ENCODE data around the gene SERPINA4.

Gene SERPINA4

DNA sequence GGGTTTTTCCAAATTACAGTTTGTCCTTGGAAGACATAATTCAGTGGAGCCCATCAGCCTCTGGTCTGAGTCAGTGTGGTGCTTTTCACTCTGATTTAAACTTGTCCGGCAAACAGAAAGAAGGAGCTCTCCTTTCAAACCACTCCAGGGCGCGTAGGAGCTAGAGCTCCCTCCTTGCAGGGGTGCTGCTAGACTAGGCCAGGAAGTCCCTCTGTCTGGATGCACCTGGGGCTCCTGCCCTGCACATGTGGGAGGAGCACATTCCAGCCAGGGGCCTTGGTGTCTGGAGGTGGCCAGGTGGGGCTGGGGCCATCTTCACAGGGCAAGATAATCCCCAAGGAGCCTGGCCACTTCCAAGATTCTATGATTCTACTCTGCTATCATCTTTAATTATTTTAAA lies 54.0 kb downstream of the SERPINA4 start:
- no peak overlapping the region for H3K4me3 ChIP-seq (ENCODE audit: low read depth, low read length)
- TF ChIP-seq, protein P1, sequence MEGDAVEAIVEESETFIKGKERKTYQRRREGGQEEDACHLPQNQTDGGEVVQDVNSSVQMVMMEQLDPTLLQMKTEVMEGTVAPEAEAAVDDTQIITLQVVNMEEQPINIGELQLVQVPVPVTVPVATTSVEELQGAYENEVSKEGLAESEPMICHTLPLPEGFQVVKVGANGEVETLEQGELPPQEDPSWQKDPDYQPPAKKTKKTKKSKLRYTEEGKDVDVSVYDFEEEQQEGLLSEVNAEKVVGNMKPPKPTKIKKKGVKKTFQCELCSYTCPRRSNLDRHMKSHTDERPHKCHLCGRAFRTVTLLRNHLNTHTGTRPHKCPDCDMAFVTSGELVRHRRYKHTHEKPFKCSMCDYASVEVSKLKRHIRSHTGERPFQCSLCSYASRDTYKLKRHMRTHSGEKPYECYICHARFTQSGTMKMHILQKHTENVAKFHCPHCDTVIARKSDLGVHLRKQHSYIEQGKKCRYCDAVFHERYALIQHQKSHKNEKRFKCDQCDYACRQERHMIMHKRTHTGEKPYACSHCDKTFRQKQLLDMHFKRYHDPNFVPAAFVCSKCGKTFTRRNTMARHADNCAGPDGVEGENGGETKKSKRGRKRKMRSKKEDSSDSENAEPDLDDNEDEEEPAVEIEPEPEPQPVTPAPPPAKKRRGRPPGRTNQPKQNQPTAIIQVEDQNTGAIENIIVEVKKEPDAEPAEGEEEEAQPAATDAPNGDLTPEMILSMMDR (IDR thresholded peaks at IDR 0.05; ENCODE audit: borderline replicate concordance, insufficient read depth, low read depth, low read length), result no peak

DNA sequence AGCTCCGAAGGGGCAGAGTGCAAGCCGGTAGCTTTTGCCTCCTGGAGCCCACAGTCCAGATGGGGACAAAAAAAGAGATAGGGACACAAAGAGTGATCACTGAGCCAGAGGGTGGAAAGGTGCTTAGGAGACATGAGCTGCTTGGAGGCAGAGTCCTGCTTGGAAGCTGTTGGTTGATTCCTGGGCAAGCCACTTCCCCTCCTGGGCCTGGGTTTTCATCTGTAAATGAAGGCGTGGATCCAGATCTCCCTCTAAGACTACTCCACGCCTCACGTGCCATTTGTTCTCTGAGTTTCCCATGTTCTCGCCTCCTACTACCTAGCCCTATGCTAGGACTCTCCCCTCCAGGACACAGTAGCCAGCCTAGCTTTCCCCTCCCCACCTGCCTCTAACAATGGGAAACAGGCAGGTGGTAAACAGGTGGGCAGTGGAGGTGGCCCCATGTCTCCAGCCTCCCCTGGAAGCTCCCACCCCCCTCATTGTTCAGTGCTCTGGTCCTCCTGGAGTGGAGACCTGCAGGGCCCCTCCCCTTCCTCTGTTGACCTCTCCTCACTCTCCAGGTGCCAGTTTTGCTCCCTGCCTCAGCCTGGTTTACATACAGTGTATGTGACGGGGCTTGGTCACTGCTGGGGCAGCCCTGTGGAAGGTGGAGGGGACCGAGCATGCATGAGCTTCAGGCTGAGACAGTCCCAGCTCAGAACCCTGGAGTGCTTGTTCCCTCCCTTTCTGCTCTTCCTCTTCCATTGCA lies 54.8 kb downstream of the SERPINA4 start:
- H3K4me3 ChIP-seq (ENCODE audit: low read depth, low read length), result no peak overlapping the region
- TF ChIP-seq, protein P1 (IDR thresholded peaks at IDR 0.05; ENCODE audit: borderline replicate concordance, insufficient read depth, low read depth, low read length), result no peak

DNA sequence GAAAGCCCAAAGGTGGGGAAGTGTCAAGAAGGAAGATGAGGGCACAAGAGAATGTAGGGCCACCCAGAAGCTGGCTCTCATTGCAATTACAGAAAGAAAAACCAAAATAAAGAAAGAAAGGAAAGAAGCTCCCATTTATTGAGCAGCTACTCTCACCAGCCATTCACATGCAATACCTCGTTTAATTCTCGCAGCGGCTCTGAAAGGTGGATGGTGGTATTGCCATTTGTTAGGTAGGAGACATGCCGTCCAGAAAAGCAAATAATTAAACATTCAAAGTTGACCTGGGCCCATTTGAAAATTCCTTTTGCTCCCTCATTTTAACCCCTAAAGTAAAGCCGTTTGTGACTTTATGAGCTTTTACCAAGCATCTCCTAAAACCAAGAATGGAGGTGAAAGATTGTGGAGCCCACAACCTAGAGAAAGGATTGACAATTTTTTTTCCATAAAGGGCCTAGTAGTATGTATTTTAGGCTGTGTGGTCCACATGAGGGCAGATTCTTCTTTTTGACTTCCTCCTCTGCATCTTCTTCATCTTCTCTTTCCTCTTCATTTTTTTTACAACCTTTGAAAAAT lies 56.2 kb downstream of the SERPINA4 start:
- TF ChIP-seq, protein P1 (IDR thresholded peaks at IDR 0.05; ENCODE audit: borderline replicate concordance, insufficient read depth, low read depth, low read length), result no peak
- no peak overlapping the region for H3K4me3 ChIP-seq (ENCODE audit: low read depth, low read length)

DNA sequence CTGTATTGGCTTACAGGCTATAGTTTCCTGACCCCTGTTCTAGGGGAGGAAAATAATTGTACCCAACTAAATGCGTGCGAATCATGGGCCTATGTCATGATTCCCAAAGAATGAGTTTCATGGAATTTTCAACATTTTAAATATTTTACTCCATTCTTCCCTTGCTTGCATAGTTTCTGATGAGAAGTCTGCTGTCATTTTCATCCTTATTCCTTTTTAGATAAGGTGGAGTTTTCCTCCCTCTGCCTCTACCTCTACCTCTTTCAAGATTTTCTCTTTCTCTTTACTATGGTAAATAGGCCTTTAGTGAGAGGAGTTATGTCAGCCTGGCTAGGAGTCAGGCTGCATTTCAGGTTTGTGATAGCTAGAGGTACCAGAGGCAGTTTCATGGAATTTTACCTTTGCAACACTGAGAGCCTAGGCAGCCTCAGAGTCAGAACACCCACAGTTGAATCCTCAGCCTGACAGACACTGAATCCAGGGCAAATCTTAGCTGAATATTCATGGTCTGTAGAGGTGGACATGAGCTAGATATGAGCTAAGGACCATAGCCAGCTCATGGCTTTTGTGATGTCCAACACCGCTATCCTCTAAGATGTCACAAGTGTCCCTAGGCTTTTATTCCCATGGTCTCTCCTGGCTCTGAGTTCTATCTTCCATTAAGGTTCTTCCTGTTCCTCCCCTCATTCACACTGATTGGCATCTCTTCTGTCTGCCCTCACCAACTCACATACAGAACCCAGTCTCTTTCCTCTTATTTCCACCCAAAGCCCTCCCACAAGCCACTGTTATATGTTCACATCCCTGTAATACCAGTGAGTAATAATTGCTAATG lies 57.0 kb downstream of the SERPINA4 start:
- no peak overlapping the region for H3K4me3 ChIP-seq (ENCODE audit: low read depth, low read length)
- TF ChIP-seq, protein P1 (IDR thresholded peaks at IDR 0.05; ENCODE audit: borderline replicate concordance, insufficient read depth, low read depth, low read length), result no peak

DNA sequence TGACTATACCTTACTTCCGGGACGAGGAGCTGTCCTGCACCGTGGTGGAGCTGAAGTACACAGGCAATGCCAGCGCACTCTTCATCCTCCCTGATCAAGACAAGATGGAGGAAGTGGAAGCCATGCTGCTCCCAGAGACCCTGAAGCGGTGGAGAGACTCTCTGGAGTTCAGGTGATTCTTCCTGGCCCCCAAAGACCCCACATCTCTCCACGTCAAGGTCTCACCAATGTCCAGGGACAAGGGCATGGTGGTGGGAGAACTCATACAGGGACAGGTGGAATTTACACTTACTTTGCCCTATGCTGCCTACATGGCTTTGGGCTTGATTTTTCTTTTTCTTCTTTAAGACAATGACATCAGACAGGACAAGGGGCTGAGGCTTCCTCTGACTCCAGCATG lies 58.1 kb downstream of the SERPINA4 start:
- no peak overlapping the region for H3K4me3 ChIP-seq (ENCODE audit: low read depth, low read length)
- TF ChIP-seq, protein P1 (IDR thresholded peaks at IDR 0.05; ENCODE audit: borderline replicate concordance, insufficient read depth, low read depth, low read length), result no peak

All from GM12875 (cell line).